GM18502 (cell line): Measurements from ENCODE around the gene BCL2L12.
"Not testable (repeated sequence)": the region's sequence is repeated elsewhere in the genome, so short reads cannot be mapped to it uniquely, and the experiment has no call there.

ENCODE experiments used
- ATAC-seq: cut with Tn5 transposase; IDR thresholded peaks from one replicate; pipeline ENCODE4 v1.9.1; 2021; ENCODE audit warnings: mild to moderate bottlenecking; ENCODE audit not compliant: unreplicated experiment, poor library complexity

Gene BCL2L12

GRCh38 chr19:49665351-49666119, at the start of gene BCL2L12, which contains the start of gene IRF3:
Gene BCL2L12, plus strand, starts transcription at chr19:49665933. Its CDS starts 760 bp downstream, at chr19:49666693.
Gene IRF3, minus strand, starts transcription at chr19:49665857. Its CDS starts 1,019 bp downstream, at chr19:49664838.
- ATAC-seq, result peak; percentile 79

DNA sequence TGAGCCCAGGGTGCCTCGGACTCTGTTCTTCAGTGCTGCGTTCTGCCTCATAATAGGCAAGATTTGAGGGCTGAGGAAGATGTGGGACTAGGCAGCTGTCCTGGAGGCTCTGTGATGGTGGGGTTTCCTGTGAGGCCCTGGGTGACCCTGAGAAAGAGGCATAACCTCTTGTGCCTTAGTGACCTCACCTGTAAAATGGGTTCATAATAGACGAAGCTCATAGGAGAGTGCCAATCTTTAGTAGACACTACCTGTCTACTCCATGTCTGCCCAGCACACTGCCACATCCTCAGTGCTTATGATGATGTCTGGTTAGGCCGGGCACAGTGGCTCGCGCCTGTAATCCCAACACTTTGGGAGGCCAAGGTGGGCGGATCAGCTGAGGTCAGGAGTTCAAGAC, 49.2 kb upstream of the BCL2L12 start:
- ATAC-seq, result no peak

DNA sequence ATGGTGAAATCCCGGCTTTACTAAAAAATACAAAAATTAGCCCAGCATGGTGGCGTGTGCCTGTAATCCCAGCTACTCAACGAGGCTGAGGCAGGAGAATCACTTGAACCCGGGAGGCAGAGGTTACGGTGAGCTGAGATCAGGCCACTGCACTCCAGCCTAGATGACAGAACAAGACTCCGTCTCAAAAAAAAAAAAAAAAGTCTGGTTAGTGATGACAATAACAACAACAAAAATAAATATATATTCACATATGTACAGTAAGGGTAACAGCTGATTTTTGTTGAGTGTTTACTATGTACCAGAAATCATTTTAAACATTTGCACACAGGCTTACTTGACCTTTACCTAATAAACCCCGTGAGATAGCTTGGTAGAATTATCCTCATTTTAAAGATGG, 48.8 kb upstream of the BCL2L12 start:
- no peak for ATAC-seq

- ATAC-seq, result not testable (repeated sequence)
Measured at GRCh38 chr19:49617860-49618259, 47.9 kb upstream of the BCL2L12 start.

- ATAC-seq, result no peak
Measured at GRCh38 chr19:49624967-49625910, 40.5 kb upstream of the BCL2L12 start.

GRCh38 chr19:49626226-49626625, 39.5 kb upstream of the BCL2L12 start:
- ATAC-seq, result no peak

DNA sequence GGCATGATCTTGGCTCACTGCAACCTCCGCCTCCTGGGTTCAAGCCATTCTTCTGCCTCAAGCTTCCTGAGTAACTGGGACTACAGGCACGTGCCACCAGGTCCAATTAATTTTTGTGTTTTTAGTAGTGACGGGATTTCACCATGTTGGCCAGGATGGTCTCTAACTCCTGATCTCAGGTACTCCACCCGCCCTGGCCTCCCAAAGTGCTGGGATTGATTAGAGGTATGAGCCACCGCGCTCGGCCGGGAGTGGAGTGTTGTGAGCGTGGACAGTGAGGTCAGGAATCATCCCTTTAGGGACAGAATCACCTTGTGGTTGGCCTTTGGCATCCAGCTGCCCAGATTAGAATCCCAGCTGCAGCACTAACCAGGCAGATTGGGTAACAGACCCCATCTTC, 36.1 kb upstream of the BCL2L12 start:
- no peak for ATAC-seq

DNA sequence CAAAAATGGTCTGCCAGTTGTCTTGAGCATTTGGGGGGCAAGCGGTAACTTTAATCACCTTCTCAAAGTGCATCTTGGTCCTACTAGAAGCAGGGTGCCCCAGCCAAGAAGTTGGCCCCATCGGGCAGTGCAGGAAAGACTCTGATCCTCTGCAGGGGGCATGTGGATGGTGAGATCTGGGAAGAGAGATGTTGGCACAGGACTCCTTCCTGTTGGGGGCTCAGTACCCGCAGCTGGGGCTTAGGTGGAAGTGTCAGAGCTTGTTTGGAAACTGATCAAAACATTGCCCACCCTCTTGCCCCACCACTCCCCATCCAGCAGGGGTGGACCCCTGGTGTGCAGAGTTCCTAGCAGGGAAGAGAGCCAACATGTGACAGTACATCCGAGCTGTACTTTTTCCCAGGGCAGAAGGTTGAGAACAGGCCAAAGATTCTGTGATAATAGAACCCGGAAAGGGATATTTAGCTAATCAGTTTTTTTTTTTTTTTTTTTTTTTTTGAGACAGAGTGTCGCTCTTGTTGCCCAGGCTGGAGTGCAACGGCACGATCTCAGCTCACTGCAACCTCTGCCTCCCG, 34.6 kb upstream of the BCL2L12 start:
- no peak for ATAC-seq

- no peak for ATAC-seq
Measured at GRCh38 chr19:49631610-49632192, 34.0 kb upstream of the BCL2L12 start.

DNA sequence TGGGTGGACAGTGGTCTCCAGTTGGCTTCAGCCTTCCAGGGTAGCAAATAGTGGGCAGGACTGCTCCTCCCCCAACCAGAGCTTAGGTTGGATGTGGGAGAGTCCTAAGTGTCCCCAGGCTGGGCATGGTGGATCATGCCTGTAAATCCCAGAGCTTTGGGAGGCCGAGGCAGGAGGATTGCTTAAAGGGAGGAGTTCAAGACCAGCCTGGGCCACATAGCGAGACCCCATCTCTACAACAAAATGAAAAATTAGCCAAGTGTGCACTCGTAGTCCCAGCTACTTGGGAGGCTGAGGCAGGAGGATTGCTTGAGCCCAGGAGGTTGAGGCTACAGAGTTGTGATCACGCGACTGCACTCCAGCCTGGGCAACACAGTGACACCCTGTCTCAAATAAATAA, 33.2 kb upstream of the BCL2L12 start:
- no peak for ATAC-seq

DNA sequence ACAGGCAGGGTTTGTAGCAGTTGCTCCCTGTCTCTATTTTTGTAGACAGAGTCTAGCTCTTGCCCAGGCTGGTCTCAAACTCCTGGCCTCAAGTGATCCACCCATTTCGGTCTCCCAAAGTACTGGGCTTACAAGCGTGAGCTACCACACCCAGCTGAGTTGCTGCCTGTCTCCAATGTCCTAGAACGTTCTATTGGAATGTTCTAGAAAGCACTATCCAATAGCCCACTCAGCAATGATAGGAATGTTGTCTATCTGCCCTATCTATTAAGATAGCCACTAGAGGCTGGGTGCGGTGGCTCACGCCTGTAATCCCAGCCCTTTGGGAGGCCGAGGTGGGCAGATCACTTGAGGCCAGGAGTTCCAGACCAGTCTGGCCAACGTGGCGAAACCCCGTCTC, 32.5 kb upstream of the BCL2L12 start:
- ATAC-seq, result not testable (repeated sequence)

DNA sequence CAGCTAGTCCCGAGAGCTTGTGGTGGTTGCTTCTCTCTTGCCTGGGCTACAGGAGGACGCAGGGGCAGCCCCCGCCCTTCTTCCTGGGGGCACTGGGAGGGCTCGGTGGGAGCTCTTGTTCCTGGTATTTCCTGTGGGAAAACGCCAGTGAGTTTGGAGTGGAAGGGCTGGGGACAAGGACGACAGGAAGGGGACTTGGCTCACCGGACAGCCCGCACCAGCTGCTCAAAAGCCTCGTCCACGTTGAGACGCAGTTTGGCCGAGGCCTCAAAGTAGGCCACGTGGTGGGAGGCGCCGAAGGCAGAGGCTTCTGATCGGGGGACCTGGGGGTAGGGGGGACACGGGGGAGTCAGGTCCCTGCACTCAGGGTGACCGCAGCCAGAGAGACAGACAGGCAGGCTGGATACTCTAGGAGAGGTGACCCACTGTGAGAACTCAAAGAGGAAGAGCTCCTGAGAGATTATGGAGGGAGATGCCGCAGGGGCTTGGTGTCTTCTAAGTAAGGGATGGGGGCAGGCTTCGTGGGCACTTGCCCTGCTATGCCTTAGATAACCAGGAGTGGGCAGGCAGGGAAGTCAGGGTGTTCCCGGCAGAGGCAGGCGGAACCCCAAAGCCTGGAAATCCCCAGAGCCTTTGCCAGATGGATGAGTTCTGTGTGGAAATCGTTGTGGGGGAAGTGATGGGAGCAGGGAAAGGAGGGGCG, 30.1 kb upstream of the BCL2L12 start:
- no peak for ATAC-seq

GRCh38 chr19:49636233-49636932, 29.4 kb upstream of the BCL2L12 start:
- ATAC-seq, result no peak

DNA sequence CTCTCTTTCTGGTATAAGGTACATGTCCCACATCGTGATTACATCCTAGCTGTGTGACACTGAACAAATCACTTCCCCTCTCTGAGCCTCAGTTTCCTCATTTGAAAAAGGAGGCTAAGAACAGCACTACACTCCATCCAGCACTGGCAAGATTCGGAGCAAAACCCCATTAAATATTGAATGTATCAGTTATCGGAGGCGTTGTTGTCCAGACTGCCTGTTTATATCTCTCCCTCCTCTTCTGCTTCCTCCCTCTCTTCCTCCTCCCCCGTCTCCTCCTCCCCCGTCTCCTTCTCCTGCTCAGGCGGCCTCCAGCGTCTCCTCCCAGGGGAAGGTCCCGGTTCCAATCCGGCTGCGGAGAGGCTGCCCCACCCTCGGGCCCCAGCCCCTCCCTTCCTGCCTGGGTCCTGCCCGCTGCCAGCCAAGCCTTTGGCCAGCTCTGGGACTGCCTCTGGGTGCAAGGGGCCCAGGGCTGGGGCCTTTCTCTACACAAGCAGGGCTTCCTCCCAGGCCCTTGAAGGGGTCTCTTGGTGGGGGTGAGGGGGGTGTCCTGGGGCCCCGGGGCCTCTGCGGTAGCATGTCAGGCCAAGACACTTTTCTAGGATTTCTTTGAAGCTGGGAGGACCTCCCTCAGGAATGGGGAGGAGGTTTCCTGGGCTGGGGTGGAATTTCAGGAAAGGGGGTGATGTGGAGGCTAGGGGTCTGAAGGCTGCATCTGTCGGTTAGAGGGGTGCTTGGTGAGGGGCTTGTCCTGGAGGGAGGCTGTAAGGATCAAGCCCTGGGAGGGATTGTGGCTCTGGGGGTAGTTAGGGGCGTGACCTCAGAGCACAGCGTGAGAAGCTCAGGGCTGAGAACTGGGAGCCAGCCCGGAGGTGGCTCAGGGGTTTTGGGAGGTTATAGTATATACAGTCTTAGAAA, 27.7 kb upstream of the BCL2L12 start:
- no peak for ATAC-seq

DNA sequence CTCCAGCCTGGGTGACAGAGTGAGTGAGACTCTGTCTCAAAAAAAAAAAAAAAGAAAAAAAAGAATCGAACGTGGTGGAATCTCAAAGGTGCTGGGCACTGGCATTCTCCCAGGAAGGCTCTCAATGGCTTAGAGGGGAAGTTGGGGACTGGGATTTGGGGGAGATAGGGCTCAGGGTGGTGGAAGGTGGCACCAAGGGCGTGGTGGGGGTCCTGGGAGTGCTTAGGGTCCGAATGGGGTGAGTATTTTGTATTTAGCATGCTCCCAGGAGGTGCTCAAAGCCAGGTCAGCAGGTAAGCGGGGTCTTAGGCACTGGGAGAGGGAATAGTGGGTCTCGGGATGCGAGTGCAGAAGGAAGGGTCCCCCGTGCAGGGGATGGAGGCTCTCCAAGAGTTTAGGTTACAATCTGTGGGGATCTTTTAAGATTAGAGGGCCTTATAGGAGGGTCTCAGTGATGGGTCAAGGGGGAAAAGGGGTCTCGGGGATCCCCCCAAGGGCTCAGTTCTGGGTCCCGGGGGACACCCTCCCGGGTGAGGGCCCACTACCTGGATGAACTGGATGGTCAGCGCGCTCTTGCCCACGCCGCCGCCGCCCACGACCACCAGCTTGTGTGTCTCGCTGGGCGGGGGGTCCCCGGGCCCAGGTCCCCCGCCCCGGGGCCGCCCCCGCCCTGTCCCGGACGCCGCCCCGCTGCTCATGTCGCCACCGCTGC, 26.2 kb upstream of the BCL2L12 start:
- ATAC-seq, result no peak

GRCh38 chr19:49640113-49640898, 25.4 kb upstream of the BCL2L12 start, which contains the start of gene RRAS:
Gene RRAS, minus strand, starts transcription at chr19:49640143. Its CDS starts 45 bp downstream, at chr19:49640098.
- ATAC-seq, result peak; percentile 64
